SHP77 treated with DMSO at 0.1 percent for 48 hours (cell line): ENCODE results near the gene MUS81.
"Not testable (repeated sequence)": the region's sequence is repeated elsewhere in the genome, so short reads cannot be mapped to it uniquely, and the experiment has no call there.

Experiments
- DNase-seq: peaks from one replicate; lab custom pipeline; 2025; lab: John Stamatoyannopoulos, UW

MUS81 gene

GRCh38 chr11:65873318-65874156 lies 13.3 kb downstream of the MUS81 start:
- peak; percentile 71 for DNase-seq

GRCh38 chr11:65879617-65880016 lies 19.4 kb downstream of the MUS81 start, which contains the start of gene CTSW:
TSS of gene CTSW (plus strand) at chr11:65879837. CDS start at chr11:65879855, 18 bp downstream.
- no peak for DNase-seq

GRCh38 chr11:65880027-65880426 lies 19.8 kb downstream of the MUS81 start:
- no peak for DNase-seq

GRCh38 chr11:65880844-65881421 lies 20.7 kb downstream of the MUS81 start:
- no peak for DNase-seq

GRCh38 chr11:65882120-65883057 lies 22.2 kb downstream of the MUS81 start:
- no peak for DNase-seq

GRCh38 chr11:65883058-65883761 lies 23.0 kb downstream of the MUS81 start:
- DNase-seq = no peak

- no peak for DNase-seq
These were observed 23.8 kb downstream of the MUS81 start for GRCh38 chr11:65883786-65884715.

GRCh38 chr11:65884716-65885092 lies 24.5 kb downstream of the MUS81 start:
- DNase-seq = peak; percentile 43

GRCh38 chr11:65885231-65885630 lies 25.0 kb downstream of the MUS81 start:
- no peak for DNase-seq

GRCh38 chr11:65885808-65886536 lies 25.7 kb downstream of the MUS81 start:
- no peak for DNase-seq

- DNase-seq = no peak
These were observed 26.8 kb downstream of the MUS81 start for GRCh38 chr11:65886826-65887722.

GRCh38 chr11:65887723-65888162 lies 27.5 kb downstream of the MUS81 start:
- DNase-seq = no peak

GRCh38 chr11:65888163-65888814 lies 28.1 kb downstream of the MUS81 start, which contains the start of gene FIBP:
TSS of gene FIBP (minus strand) at chr11:65888471. CDS start at chr11:65888418, 53 bp downstream.
- peak; percentile 84 for DNase-seq

- DNase-seq = peak; percentile 87
These were observed 30.3 kb downstream of the MUS81 start, which contains the start of gene CCDC85B for GRCh38 chr11:65890324-65891218. TSS of gene CCDC85B (plus strand) at chr11:65890673. CDS start at chr11:65890784, 111 bp downstream.

GRCh38 chr11:65891219-65892136 lies 31.2 kb downstream of the MUS81 start:
- DNase-seq = no peak

- DNase-seq = not testable (repeated sequence)
These were observed 31.9 kb downstream of the MUS81 start for GRCh38 chr11:65892137-65892540.
